ENCODE measurements around the gene A1CF. TPM values are rescaled to one million over a fixed set of nuclear protein-coding genes. Genes with fewer than 3 reads are reported as not detected.

Gene A1CF
- total and polyA plus RNA-seq, 10 of the 15 experiments (the other 5 are each of a cell fraction or from before 2014, with no cell fraction given) = 0.10 TPM; not detected in 9

DNA sequence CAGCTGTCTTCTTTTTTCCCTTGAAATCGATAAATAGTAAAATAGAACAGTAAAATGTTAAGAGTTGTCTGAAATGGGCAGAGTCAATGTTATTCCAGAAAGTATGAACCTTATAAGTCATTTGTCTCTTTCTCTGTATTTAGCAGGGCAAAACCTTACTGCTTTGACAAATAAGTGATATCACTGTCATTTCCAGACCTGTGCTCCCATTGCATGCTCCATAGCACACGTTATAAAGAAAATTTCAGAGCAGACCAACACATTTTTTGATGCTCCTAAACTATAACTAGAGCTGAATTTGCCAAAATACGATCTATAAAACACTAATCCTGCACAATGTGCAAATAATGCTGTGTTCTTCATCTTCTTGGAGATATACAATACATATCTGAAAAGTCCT is 1.1 kb downstream of the A1CF start:
- in situ Hi-C loops (cut with MboI) = no loop called here
- TF ChIP-seq SREBF2 (IDR thresholded peaks at IDR 0.05; ENCODE audit: low read length) = no peak
- TF ChIP-seq RCOR1 (conservative IDR thresholded peaks at IDR 0.05; ENCODE audit: low read depth, low read length) = no peak
- no peak for TF ChIP-seq HDGF (IDR thresholded peaks at IDR 0.05)
- TF ChIP-seq STAT1 (conservative IDR thresholded peaks at IDR 0.05) = no peak
- TF ChIP-seq CEBPB (IDR thresholded peaks at IDR 0.05; ENCODE audit: borderline replicate concordance in 1 of 2, low read depth in 2 of 2, low read length in 2 of 2) = no peak
- TF ChIP-seq RFX5 (IDR thresholded peaks at IDR 0.05; ENCODE audit: low read depth, low read length) = no peak
- no peak for TF ChIP-seq SUPT20H (IDR thresholded peaks at IDR 0.05; ENCODE audit: borderline replicate concordance, control insufficient read depth, low read depth, low read length)
- no peak for TF ChIP-seq BMI1 (IDR thresholded peaks at IDR 0.05; ENCODE audit: borderline replicate concordance)
- TF ChIP-seq, protein P1, sequence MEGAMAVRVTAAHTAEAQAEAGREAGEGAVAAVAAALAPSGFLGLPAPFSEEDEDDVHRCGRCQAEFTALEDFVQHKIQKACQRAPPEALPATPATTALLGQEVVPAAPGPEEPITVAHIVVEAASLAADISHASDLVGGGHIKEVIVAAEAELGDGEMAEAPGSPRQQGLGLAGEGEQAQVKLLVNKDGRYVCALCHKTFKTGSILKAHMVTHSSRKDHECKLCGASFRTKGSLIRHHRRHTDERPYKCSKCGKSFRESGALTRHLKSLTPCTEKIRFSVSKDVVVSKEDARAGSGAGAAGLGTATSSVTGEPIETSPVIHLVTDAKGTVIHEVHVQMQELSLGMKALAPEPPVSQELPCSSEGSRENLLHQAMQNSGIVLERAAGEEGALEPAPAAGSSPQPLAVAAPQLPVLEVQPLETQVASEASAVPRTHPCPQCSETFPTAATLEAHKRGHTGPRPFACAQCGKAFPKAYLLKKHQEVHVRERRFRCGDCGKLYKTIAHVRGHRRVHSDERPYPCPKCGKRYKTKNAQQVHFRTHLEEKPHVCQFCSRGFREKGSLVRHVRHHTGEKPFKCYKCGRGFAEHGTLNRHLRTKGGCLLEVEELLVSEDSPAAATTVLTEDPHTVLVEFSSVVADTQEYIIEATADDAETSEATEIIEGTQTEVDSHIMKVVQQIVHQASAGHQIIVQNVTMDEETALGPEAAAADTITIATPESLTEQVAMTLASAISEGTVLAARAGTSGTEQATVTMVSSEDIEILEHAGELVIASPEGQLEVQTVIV (IDR thresholded peaks at IDR 0.05; ENCODE audit: borderline replicate concordance, partially characterized antibody) = no peak

More for the DNA sequence above, 1.1 kb downstream of the A1CF start:
- DNase-seq (ENCODE audit: low read depth, low spot score) = no peak
- no peak overlapping the region for H3K9ac ChIP-seq (ENCODE audit: control insufficient read depth, insufficient read depth, low read length)
- H3K27ac ChIP-seq (ENCODE audit: control insufficient read depth, insufficient read depth) = no peak overlapping the region
- H2AFZ ChIP-seq (ENCODE audit: control insufficient read depth, low read depth, low read length) = no peak overlapping the region
- no peaks in the 10 kb centered on the region for H3K36me3 ChIP-seq (ENCODE audit: control insufficient read depth in 2 of 2, insufficient read depth in 2 of 2, low read length in 1 of 2)
- H3K79me2 ChIP-seq (ENCODE audit: control insufficient read depth, insufficient read depth, low read length) = no peaks in the 10 kb centered on the region
- CTCF ChIA-PET = no interaction called here
- RAD21 ChIA-PET (ENCODE audit: unreplicated experiment) = no interaction called here
- H3K27me3 ChIP-seq (replicated peaks in 1 of 2; ENCODE audit: control insufficient read depth in 2 of 2, insufficient read depth in 2 of 2, low read length in 1 of 2) = no peaks in the 10 kb centered on the region
- WGBS (ENCODE audit: insufficient coverage, insufficient replicate concordance, low lambda C conversion rate, missing lambda C conversion rate) = 0% methylated on average over 3 of the region's 3 CpGs
- POLR2A ChIA-PET = no interaction called here
- no peaks in the 10 kb centered on the region for H3K4me1 ChIP-seq (ENCODE audit: control insufficient read depth, insufficient read depth, low read length)
- no peak for FAIRE-seq
- no peaks in the 10 kb centered on the region for H3K9me3 ChIP-seq (replicated peaks; ENCODE audit: control insufficient read depth, insufficient read depth, low read length)
- ATAC-seq = no peak
- no peak overlapping the region for H3K4me2 ChIP-seq (ENCODE audit: control insufficient read depth, insufficient read depth)
- intact Hi-C loops (cut with micrococcal nuclease; ENCODE audit: unreplicated experiment) = no loop called here
- no peaks in the 10 kb centered on the region for H4K20me1 ChIP-seq (ENCODE audit: control insufficient read depth, insufficient read depth)
- SMC1A ChIA-PET (ENCODE audit: uncharacterized antibody, unreplicated experiment) = interaction anchor here (0.6 kb wide), 1 partner anchor 259 kb away, joined by 3 read pairs; no protein-coding TSS in a partner anchor
- H3K4me3 ChIP-seq = no peak overlapping the region
- no TSS peak for BruUV-seq (replicated peaks)

Measured in GM12878 (cell line).